ENCODE results near the gene PFKFB4.
A peak's percentile ranks its signal among the peaks of the same experiment; 100 is the strongest.
"Not testable (repeated sequence)": the region's sequence is repeated elsewhere in the genome, so short reads cannot be mapped to it uniquely, and the experiment has no call there.

PFKFB4 gene

DNA sequence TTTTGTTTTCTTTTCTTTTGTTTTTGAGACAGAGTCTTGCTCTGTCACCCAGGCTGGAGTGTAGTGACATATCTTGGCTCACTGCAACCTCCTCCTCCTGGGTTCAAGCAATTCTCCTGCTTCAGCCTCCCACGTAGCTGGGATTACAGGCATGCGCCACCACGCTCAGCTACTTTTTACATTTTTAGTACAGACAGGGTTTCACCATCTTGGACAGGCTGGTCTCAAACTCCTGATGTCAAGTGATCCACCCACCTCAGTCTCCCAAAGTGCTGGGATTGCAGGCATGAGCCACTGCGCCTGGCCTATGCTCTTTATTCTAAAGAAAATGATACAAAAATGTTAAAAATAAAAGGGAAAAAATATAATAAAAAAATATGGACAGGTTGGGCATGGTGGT is 25.9 kb downstream of the PFKFB4 start:
- not testable (repeated sequence) for DNase-seq (ENCODE audit: low read depth in 2 of 2)

DNA sequence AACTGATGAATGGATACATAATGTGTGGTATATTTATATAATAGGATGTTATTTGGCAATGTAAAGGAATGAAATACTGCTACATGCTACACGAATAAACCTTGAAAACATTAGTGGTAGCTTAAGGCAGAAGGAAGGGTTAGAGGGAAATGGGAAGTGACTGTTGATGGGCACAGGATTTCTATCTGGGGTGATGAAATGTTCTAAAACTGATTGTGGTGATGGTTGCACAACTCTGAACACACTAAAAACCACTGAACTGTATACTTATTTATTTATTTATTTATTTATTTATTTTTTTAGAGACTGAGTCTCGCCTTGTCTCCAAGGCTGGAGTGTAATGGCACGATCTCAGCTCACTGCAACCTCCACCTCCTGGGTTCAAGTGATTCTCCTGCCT is 27.8 kb downstream of the PFKFB4 start:
- no peak for DNase-seq (ENCODE audit: low read depth in 2 of 2)

DNA sequence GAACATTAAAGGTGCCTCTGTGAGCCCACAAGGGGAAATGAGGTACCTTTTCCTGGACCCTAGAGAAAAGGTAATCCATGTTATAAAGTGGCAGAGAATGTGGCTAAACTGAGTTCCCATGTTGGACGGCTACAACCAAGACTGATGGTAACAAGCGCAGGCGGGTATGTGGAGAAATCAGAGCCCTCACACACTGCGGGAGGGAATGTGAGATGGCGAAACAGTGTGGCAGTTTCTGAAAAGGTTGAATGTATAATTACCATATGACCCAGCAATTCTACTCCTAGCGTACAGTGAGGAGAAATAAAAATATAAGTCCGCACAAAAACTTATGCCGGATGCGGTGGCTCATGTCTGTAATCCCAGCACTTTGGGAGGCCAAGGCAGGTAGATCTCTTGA is 28.6 kb downstream of the PFKFB4 start:
- DNase-seq (ENCODE audit: low read depth in 2 of 2) = no peak

DNA sequence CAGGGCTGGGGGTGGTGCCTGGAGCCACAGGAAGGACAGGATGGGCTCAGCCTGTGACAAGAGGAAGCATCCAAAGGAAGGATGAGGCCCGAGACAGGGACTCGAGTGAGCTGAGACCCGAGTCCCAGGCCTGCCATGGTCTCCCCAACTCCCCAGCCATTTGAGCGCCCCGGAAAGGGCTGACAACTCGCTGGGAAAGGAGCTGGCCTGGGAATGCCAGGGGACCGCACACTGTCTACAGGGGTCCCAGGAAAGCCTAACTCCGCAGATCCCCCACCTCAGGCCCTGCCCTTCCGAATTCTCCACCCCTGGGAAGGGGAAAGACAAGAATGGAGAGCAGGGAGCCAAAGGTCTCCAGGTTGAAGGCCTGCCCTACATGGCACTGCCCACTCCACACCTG is 31.6 kb downstream of the PFKFB4 start:
- no peak for DNase-seq (ENCODE audit: low read depth in 2 of 2)

DNA sequence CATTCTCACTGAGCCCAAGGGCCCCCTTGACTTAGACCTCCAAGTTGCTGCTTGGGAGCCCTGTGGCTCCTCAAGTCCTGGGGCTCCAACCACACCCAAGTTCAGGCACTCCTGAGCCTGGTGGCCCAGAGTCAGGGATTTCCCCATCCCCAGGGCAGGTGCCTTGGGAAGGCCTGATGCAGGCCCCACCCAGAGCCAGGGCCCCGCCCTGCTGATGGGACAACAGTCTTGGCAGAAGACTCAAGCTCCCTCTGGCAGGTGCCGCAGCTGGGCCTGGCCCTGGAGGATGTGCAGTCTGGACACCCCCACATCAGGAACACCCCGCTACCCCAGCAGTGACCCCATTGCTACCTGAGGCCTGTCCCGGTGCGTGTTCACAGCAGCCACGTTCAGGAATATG is 35.0 kb downstream of the PFKFB4 start:
- DNase-seq (ENCODE audit: low read depth in 2 of 2) = no peak

DNA sequence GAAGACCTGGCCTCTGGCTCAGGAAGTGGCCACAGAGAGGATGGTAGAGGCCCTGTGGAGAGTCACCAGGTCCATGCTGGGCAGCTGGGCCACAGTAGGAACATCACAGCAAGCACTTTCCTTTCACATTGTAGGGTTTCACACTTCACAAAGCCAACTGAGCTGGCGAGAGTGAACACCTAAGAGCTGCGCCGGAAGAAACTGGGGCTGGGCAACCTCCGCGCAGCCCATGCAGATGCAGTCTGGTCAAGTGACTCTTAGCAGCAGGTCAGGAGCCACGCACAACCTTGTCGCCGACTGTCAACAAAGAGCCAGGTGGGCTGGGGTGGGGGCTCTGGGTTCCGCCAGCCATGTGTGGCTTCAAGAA is 37.3 kb downstream of the PFKFB4 start:
- no peak for DNase-seq (ENCODE audit: low read depth in 2 of 2)

DNA sequence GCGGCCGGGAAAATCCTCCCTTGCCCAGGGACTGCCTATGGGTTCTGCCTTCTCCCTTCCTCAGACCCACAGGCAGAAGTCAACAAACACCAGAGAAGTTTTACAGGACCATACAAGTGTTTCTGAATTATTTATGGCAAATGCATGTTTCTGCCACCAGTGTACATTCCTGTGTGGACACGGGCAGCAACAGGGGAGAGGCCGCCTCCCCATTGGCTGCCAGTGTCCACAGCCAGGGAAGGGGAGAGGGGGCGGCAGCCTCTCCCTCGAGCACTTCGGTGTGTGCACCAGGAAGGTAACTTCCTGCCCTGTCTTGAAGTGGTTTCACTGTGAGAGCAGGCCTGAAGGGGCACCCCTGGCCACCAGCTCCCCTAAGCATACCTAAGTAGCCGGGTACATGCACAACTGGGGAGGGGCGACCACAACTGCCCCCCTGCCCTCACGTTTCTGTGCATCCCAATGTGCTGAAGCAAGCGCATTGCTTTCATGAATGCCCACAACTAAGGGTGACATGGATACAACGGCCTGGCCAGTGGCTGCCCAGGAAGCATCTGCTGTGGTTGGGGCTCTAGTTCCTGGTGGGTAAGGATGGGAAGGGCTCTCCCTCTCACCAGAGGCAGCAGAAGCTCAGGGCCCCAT is 37.8 kb downstream of the PFKFB4 start:
- DNase-seq (ENCODE audit: low read depth in 2 of 2) = no peak

DNA sequence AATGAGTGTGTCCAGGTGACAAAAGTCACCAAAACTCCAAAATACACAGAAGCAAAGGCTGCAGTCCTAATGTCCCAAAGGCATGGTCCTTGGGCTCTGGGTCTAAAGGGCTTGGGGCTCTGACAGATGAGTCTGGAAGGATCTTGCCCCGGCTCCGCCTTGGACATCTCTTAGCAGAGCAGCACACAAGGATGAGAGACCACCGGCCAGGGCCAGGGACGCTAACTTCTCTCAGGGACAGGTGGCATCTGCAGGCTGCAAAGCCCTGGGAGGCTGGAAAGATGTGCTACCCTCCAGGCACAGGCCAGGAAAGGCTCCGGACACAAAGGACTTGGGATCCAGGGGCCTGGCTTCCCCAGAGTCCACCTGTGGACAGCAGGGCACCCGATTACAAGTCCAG is 38.5 kb downstream of the PFKFB4 start:
- DNase-seq (ENCODE audit: low read depth in 2 of 2) = no peak

DNA sequence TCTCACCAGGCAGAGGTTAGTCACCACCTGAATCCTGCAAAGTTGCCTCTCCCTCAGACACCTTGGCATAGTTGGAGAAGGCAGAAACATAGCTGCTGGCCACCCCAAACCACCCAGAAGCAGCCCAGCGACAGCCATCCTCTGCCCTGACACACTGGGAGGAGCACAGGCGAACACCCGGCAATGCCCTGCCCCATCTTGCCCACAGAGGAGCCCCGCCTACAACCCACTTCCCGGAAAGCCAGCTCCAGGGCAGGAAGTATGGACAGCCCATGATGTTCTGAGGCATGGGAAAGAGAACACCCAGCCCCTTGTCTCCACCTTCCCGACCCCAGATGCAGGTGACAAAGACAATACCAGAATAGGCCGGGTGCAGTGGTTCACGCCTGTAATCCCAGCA is 40.0 kb downstream of the PFKFB4 start:
- DNase-seq (ENCODE audit: low read depth in 2 of 2) = no peak

DNA sequence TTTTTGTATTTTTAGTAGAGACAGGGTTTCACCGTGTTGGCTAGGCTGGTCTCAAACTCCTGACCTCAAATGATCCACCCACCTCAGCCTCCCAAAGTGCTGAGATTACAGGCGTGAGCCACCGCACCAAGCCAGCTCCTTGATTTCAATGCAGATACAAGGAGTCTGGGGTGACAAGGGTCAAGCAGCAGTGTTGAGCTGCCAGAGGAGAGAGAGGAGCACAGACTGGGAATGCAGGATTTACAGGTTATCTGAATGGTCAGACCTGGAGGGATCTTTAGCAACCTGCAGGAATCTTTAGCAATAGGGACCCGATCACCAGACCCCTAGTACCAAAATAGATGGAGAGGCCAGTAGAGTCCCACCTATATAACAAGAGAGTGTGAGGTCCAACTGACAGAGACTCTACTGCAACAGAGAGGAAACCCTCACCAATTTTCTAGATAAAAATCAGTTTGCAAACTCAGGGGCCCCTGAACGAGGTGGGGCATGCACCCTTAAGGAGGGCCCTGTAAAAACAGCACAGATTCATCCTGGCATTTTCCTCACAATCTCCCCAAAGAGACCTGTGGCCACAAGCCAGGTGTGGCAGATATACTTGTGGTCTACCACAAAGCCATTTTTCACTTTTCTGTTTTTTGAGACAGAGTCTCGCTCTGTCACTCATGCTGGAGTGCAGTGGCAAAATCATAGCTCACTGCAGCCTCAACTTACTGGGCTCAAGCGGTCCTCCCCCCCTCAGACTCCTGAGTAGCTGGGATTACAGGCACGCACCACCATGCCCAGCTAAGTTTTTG is 42.0 kb downstream of the PFKFB4 start:
- DNase-seq (ENCODE audit: low read depth in 2 of 2) = no peak

DNA sequence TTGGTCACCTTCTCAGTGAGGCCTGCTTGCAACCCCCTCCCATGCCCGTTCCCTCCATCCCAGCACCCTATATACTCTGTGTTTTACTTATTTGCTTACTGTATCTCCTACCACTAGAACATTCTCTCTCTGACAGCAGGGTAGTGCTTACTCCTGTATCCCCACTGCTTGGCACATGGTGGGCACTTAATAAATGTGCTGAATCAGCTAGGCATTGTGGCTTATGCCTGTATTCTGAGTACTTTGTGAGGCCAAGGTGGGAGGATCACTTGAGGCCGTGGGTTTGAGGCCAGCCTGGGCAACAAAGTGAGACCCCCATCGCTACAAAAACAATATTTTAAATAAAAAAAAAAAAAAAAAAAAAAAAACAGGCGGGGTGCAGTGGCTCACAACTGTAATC is 45.1 kb downstream of the PFKFB4 start:
- DNase-seq (ENCODE audit: low read depth in 2 of 2) = no peak

DNA sequence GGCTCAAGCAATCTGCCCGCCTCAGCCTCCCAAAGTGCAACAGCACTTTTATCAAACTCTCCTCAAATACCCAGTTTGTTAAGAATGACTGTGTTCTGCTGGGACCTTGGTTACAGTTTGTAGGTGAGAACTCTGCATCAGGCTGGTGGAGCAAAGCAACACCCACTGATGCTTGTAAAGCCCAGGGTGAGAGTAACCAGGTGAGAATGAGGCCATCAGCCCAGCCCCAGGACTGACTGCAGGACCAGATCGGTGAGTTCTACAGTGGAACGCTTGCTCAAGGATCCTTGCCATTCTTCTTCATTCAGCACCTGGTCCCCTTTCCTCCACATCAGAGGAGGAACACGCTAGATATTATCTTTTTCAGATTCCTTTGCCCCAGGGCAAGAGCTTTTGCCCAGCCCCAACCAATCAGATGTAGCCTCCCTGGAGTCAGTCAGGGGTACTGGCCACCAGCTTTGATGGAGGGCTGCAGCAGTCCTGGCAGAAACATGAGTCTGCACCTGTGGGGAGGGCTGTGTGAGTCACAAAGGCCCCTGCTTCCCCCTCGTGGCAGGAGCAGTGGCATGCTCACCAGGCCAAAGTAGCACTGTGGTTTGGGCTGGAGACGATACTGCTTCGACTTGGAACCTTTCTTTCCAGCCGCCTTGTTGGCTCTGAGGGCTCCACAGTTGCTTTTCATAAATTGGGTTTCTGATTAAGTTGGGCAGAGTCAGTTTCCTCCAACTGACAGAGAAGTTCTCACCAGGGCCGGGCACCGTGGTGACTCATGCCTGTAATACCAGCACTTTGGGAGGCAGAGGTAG is 49.1 kb downstream of the PFKFB4 start:
- peak; percentile 44 to 49 for DNase-seq (ENCODE audit: low read depth in 2 of 2)

DNA sequence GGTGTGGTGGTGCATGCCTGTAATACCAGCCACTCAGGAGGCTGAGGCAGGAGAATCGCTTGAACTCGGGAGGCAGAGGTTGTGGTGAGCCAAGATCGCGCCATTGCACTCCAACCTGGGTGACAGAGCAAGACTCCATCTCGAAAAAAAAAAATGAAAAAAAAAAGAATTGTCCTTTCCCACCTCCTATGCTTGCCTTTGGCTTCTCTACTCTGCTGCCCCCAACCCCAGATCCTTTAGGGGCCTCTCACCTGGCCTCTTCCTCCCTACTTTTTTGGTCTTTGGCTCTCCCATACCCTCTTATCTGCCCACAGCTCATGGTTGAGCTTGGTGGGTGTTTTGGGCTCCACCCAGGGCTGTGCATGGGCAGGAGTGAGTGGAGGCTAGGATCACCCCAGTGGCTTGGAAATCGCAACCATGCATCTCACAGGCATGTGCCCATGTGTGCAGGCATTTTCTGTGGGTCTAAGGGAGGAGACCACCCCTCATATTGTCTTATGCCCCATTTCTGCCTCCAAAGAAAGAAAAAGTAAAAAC is 50.6 kb downstream of the PFKFB4 start:
- no peak for DNase-seq (ENCODE audit: low read depth in 2 of 2)

DNA sequence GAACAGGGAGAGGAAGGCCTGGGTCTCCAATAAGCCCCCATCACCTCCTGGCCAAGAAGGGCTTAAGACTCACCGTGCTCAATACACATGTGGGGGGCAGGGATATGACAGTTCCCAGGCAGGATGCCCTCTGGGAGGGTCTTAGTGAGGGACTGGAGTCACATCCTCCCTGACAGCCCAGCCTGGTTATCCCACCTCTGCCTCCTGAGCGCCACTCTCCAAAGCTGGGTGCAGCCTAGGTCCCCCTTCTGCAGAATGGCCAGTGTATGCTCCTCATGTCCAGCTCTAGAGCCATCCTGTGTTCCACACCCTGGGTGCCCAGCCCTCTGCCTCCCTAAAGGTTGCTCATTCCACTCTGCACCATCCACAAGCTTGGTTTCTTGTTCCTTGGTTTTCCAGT is 51.5 kb downstream of the PFKFB4 start:
- DNase-seq (ENCODE audit: low read depth in 2 of 2) = no peak

DNA sequence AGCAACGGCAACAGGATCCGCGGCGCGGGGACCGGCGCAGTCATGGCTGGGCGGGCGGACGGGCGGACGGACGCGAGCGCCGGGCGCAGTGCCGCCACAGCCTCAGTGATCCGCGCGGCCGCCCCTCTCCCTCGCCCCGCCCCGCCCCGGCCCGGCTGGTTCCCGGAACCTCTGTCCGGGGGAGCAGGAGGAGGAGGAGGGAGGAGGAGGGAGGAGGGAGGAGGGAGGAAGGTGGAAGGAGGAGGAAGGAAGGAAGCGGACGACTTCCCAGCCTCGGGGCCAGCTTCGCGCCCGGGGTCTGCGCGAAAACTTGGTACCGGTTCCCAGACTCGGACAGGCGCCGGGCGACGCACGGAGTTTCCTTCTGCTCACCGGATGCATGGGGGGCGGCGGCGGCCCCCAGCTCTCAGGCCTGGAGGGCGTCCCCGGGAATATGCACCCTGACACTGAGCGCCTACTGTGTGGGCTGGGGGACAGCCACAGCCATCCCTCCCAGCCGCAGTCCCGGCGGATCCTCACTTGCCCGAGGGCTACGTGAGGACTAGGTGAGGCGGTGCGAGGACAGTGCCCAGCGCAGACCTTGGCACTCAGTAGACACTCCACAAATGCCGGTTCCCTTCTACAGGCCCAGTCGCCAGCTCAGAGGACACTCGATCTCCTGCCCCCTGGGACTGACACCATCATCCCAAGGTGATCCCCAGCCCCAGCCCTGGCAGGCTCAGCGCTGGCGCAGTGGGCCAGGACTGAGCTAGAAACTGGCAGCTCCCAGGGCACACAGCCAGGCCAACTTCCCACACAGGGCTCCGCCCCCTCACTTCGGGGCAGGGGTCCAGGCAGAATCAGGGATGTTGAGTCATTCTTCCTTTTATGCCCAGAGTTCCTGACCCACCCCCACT is 52.3 kb downstream of the PFKFB4 start, which contains the start of gene SHISA5:
Gene SHISA5 (minus strand): TSS at position 124 of the 896 bp plus-strand sequence. CDS start 80 bp downstream, at position 44.
- peak; percentile 43 to 46 for DNase-seq (ENCODE audit: low read depth in 2 of 2)

DNA sequence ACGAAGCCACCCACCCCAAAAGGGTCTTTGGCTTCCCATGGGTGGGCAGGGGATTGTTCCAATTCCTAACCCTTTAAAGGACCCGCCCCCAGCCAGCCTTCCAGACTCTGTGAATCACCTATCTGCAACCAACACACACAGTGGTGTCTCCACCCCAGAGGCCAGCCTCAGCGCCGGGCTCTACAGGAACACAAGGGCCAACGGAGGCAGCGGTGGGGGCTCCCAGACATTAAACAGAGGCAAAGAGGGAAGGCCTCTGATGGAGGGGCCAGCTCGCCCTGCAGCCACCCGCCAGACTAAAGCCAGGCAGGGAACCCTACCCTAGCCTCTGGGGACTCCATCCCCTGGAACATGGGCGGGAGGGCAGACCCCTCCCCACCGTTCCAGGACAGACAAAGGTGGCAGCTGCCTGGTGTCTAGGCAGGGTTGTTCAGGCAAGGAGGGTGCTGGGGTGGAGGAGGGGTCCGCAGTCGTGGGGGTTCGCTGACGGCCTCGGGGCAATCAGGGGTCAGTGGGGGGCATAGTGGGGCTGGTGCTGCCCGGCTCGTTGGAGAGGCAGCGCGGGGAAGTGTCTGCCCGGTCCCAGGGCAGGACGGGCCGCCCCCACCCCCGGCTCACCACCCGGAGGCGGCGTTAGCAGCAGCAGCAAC is 53.1 kb downstream of the PFKFB4 start:
- no peak for DNase-seq (ENCODE audit: low read depth in 2 of 2)

DNA sequence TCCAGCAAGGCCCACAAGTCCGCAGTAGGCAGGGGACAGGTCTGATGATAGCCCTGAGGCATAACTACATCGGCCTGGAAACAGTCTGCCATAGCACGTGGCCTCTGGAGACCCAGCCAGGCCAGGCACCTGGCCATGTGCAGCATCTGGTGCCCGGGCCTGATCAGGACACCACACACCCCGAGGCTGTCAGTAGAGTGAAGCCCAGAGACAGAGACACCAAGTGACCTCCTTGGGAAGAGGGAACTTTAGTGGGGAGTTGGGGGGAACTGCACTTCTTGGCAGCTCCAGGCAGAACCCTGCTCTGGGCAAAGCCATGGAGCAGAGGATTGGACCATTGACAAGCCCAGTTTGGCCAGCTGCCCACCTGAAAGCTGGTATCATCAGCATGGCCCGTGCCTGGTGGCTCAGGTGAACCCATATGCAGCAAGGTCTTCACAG is 53.9 kb downstream of the PFKFB4 start:
- no peak for DNase-seq (ENCODE audit: low read depth in 2 of 2)

DNA sequence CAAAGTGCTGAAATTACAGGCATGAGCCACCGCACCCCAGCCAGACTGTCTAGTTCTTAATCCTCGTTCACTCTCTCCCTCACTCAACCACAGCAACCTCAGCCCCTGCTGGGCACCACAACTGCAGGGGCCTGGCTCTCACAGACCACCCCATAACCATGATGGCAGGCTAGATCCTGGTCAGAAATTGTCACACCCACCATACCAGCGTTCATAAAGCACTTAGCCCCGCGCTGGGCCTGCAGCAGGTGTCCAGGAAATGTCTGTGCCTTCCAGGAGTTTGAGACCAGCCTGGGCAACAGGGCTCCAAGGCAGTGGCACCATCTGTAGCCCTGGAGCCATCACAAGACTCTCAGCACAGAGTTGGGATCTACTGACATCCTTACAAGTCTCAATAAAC is 54.5 kb downstream of the PFKFB4 start:
- DNase-seq (ENCODE audit: low read depth in 2 of 2) = no peak

DNA sequence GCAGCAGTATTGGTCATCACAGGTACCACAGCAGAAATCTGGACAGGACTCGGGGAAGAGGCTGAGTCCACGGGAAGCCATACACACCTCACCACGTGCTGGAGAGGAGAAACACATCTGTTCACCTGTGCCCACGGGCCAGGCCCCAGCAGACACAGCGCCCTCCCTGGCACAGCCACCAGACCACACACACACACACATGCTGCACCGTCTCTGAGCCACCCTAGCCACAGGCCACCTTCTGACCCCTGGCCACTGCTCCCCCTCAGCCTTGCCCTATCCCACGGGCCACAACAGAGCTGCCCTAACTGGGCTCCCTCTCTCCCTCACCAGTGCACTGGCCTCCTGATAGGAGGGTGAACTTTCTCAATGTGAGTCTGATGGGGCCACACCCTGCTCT is 55.4 kb downstream of the PFKFB4 start:
- DNase-seq (ENCODE audit: low read depth in 2 of 2) = no peak

DNA sequence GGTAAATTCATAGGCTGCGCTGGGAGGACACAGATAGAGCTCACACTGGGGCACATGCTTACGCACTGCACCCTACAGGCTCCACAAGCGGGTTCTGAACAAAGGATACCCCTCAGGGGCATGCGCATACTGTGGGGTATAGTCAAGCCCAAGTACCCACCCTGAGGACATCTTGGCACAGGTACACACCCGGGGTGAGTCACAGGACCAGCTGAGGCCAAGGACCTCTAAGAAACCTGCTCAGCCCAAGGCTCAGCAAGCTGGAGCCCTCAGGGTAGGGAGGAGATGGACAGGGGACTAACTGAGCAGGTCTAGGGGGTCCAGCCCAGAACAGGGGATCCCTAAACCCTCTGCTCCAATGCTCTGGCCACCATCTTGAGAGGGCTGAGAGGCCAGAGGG is 55.9 kb downstream of the PFKFB4 start:
- DNase-seq (ENCODE audit: low read depth in 2 of 2) = no peak

DNA sequence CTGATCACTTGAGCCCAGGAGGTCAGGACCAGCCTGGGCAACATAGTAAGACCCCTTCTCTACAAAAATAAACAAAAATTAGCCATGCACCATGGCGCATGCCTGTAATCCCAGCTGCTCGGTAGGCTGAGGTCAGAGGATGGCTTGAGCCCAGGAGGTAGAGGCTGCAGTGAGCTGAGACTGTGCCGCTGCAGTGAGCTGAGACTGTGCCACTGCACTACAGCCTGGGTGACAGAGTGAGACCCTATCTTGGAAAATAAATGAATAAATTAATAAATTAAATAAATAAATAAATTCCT is 63.5 kb downstream of the PFKFB4 start:
- no peak for DNase-seq (ENCODE audit: low read depth in 2 of 2)
